WTC11 (cell line): ENCODE measurements around the gene IFFO2. TPM values are rescaled to one million over a fixed set of nuclear protein-coding genes. Genes with fewer than 3 reads are reported as not detected.

Experiments used
- ATAC-seq: fragments of 200-7000 bp; cut with Tn5 transposase; 2 replicates; pipeline ENCODE4 v1.10.0; 2021; ENCODE audit warnings: mild to moderate bottlenecking, moderate library complexity
- CTCF ChIA-PET: fragments of 300-600 bp; sonication (Branson Sonifier 250); formaldehyde crosslinking; loops from one replicate; lab custom pipeline; 2021; ENCODE audit warnings: antibody characterized with exemption; lab: Charles Lee
- POLR2A ChIA-PET: fragments of 350-600 bp; sonication (Branson Sonifier 250); formaldehyde crosslinking; loops from one replicate; lab custom pipeline; 2021; ENCODE audit warnings: antibody characterized with exemption; lab: Charles Lee
- DNase-seq: peaks from one replicate; pipeline ENCODE4 v3.0.0; 2021; ENCODE audit warnings: low spot score
- H3K27ac Mint-ChIP-seq: 2 replicates; pipeline ENCODE4 v1.8.0; 2021; ENCODE audit warnings: mixed read lengths
- H3K27me3 Mint-ChIP-seq: 2 replicates; pipeline ENCODE4 v1.8.0; 2021; ENCODE audit warnings: low read depth, mild to moderate bottlenecking, moderate library complexity, mixed read lengths
- H3K36me3 Mint-ChIP-seq: 2 replicates; pipeline ENCODE4 v1.8.0; 2021; ENCODE audit warnings: mixed read lengths
- H3K4me1 Mint-ChIP-seq: 2 replicates; pipeline ENCODE4 v1.8.0; 2022; ENCODE audit warnings: mixed read lengths
- H3K4me3 Mint-ChIP-seq: 2 replicates; pipeline ENCODE4 v1.8.0; 2021; ENCODE audit warnings: mild to moderate bottlenecking, moderate library complexity, mixed read lengths
- H3K9me3 Mint-ChIP-seq: 2 replicates; pipeline ENCODE4 v1.8.0; 2021; ENCODE audit warnings: mixed read lengths
- AFF4 ChIP-seq: sonication (generic); formaldehyde crosslinking; IDR thresholded peaks from 2 replicates; pipeline ENCODE4 v1.8.1; 2023; ENCODE audit warnings: mild to moderate bottlenecking, missing genetic modification reagents, borderline replicate concordance
- AR ChIP-seq: fragments of 250-450 bp; sonication (Bioruptor Pico); IDR thresholded peaks from 2 replicates; pipeline ENCODE4 v1.9.0; 2021; ENCODE audit warnings: mild to moderate bottlenecking
- CREB1 ChIP-seq: sonication (generic); formaldehyde crosslinking; IDR thresholded peaks from 2 replicates; pipeline ENCODE4 v1.8.0; 2023; ENCODE audit warnings: mild to moderate bottlenecking, missing genetic modification reagents
- ESRRA ChIP-seq: sonication (generic); formaldehyde crosslinking; IDR thresholded peaks from 2 replicates; pipeline ENCODE4 v1.8.1; 2022; ENCODE audit warnings: mild to moderate bottlenecking, missing genetic modification reagents, borderline replicate concordance
- HMGXB4 ChIP-seq: sonication (generic); formaldehyde crosslinking; IDR thresholded peaks from 2 replicates; pipeline ENCODE4 v1.8.1; 2023; ENCODE audit warnings: mild to moderate bottlenecking, moderate library complexity, missing genetic modification reagents
- JAZF1 ChIP-seq: fragments of 250-450 bp; sonication (Bioruptor Pico); IDR thresholded peaks from 2 replicates; pipeline ENCODE4 v1.9.0; 2021; ENCODE audit warnings: moderate library complexity, mild to moderate bottlenecking, inconsistent platforms
- JUN ChIP-seq: sonication (generic); formaldehyde crosslinking; IDR thresholded peaks from 2 replicates; pipeline ENCODE4 v1.8.0; 2023; ENCODE audit warnings: mild to moderate bottlenecking, missing genetic modification reagents
- MAX ChIP-seq: sonication (generic); formaldehyde crosslinking; IDR thresholded peaks from 2 replicates; pipeline ENCODE4 v1.8.0; 2022; ENCODE audit warnings: mild to moderate bottlenecking, missing genetic modification reagents
- NFE2L1 ChIP-seq: sonication (generic); formaldehyde crosslinking; IDR thresholded peaks from 2 replicates; pipeline ENCODE4 v1.8.1; 2023; ENCODE audit warnings: missing genetic modification reagents
- NR3C1 ChIP-seq: sonication (generic); formaldehyde crosslinking; conservative IDR thresholded peaks from 2 replicates; pipeline ENCODE4 v1.8.1; 2023; ENCODE audit warnings: low read depth, mild to moderate bottlenecking, missing genetic modification reagents
- PREB ChIP-seq: sonication (generic); formaldehyde crosslinking; IDR thresholded peaks from 2 replicates; pipeline ENCODE4 v1.8.1; 2022; ENCODE audit warnings: mild to moderate bottlenecking, missing genetic modification reagents, moderate library complexity, borderline replicate concordance
- TCF7 ChIP-seq: sonication (generic); formaldehyde crosslinking; IDR thresholded peaks from 2 replicates; pipeline ENCODE4 v1.8.0; 2022; ENCODE audit warnings: mild to moderate bottlenecking, low read depth, missing genetic modification reagents, moderate library complexity
- ZBTB21 ChIP-seq: sonication (generic); formaldehyde crosslinking; IDR thresholded peaks from 2 replicates; pipeline ENCODE4 v1.8.1; 2023; ENCODE audit warnings: mild to moderate bottlenecking, missing genetic modification reagents, borderline replicate concordance
- ZNF121 ChIP-seq: sonication (generic); formaldehyde crosslinking; IDR thresholded peaks from 2 replicates; pipeline ENCODE4 v1.8.0; 2023; ENCODE audit warnings: missing genetic modification reagents
- ZNF138 ChIP-seq: sonication (generic); formaldehyde crosslinking; conservative IDR thresholded peaks from 2 replicates; pipeline ENCODE4 v1.8.1; 2022; ENCODE audit warnings: mild to moderate bottlenecking, moderate library complexity, missing genetic modification reagents
- ZNF219 ChIP-seq: sonication (generic); formaldehyde crosslinking; IDR thresholded peaks from 2 replicates; pipeline ENCODE4 v1.8.0; 2023; ENCODE audit warnings: missing genetic modification reagents, mild to moderate bottlenecking, borderline replicate concordance
- ZNF232 ChIP-seq: sonication (generic); formaldehyde crosslinking; IDR thresholded peaks from 2 replicates; pipeline ENCODE4 v1.8.0; 2022; ENCODE audit warnings: mild to moderate bottlenecking, missing genetic modification reagents
- total RNA-seq: library from RNA; stranded (reverse); gene quantifications from 3 replicates; pipeline ENCODE4 v1.2.3, GENCODE V29; 2021

IFFO2 gene
- total RNA-seq, 1 experiment from 2014 or later, result 8.1 TPM

GRCh38 chr1:18928406-18928805, 28.1 kb downstream of the IFFO2 start:
- Mint-ChIP-seq H3K4me3 (no peak overlapping the region), H3K27ac (no peak overlapping the region), H3K9me3 (no peaks in the 10 kb centered on the region), H3K36me3 (no peaks in the 10 kb centered on the region), H3K4me1 (peaks cover 35% of the 10 kb centered on the region), H3K27me3 (no peaks in the 10 kb centered on the region)
- ATAC-seq, result no peak
- TF ChIP-seq ZNF121 (CRISPR knock-in tag) (no peak), ZBTB21 (no peak), TCF7 (CRISPR knock-in tag) (no peak), ZNF138 (CRISPR knock-in tag) (no peak), CREB1 (CRISPR knock-in tag) (no peak), NFE2L1 (CRISPR knock-in tag) (no peak), JAZF1 (CRISPR knock-in tag) (no peak)
- no peak for DNase-seq
- POLR2A ChIA-PET, result no interaction called here
- CTCF ChIA-PET, result interaction anchor here (0.6 to 2.9 kb wide), 3 partner anchors 15 to 708 kb away, joined by 5 to 25 read pairs (median 19); no protein-coding TSS in a partner anchor

- no peaks in the 10 kb centered on the region for H3K9me3 Mint-ChIP-seq
- H3K4me3 Mint-ChIP-seq, result no peak overlapping the region
- no peak for DNase-seq
Measured at GRCh38 chr1:18927654-18928272, 28.7 kb downstream of the IFFO2 start.

More at GRCh38 chr1:18927654-18928272, 28.7 kb downstream of the IFFO2 start:
- CTCF ChIA-PET, result interaction anchor here (0.5 to 2.9 kb wide), 4 partner anchors 14 to 1285 kb away, joined by 3 to 25 read pairs (median 12); no protein-coding TSS in a partner anchor
- TF ChIP-seq ZNF232, result no peak
- TF ChIP-seq ESRRA (CRISPR knock-in tag), result no peak
- no peak for TF ChIP-seq HMGXB4 (CRISPR knock-in tag)
- TF ChIP-seq JUN (CRISPR knock-in tag), result no peak
- TF ChIP-seq NR3C1, result no peak
- no peak for TF ChIP-seq AFF4 (CRISPR knock-in tag)
- no peak for TF ChIP-seq CREB1 (CRISPR knock-in tag)
- TF ChIP-seq JAZF1 (CRISPR knock-in tag), result no peak
- TF ChIP-seq ZNF219 (CRISPR knock-in tag), result no peak
- no peak for TF ChIP-seq AR (CRISPR knock-in tag)
- TF ChIP-seq MAX (CRISPR knock-in tag), result no peak
- TF ChIP-seq PREB (CRISPR knock-in tag), result no peak
- TF ChIP-seq, all 79 proteins: peak for 0
- POLR2A ChIA-PET, result no interaction called here
- H3K27ac Mint-ChIP-seq, result no peak overlapping the region
- peak; percentile 13; the same call in 1 of the 2 replicates for ATAC-seq
- H3K27me3 Mint-ChIP-seq, result no peaks in the 10 kb centered on the region
- no peaks in the 10 kb centered on the region for H3K36me3 Mint-ChIP-seq
- peaks cover 37% of the 10 kb centered on the region for H3K4me1 Mint-ChIP-seq
